DLD1 (cell line): ENCODE measurements around the gene TNS1.

Experiments
- in situ Hi-C: cut with HindIII; loops from 2 replicates; pipeline ENCODE4 v1.10.0; 2017; ENCODE audit warnings: low sequenced_read_pairs

The TNS1 gene

GRCh38 chr2:217947383-217948350 lies 55.1 kb downstream of the TNS1 start:
- in situ Hi-C loops = no loop called here

GRCh38 chr2:217946051-217946450 lies 56.7 kb downstream of the TNS1 start:
- in situ Hi-C loops = no loop called here

- in situ Hi-C loops = no loop called here
Observed at GRCh38 chr2:217945530-217945929, 57.3 kb downstream of the TNS1 start.

GRCh38 chr2:217944923-217945322 lies 57.9 kb downstream of the TNS1 start:
- in situ Hi-C loops = no loop called here

GRCh38 chr2:217944366-217944765 lies 58.4 kb downstream of the TNS1 start:
- in situ Hi-C loops = no loop called here

GRCh38 chr2:217943446-217944321 lies 59.1 kb downstream of the TNS1 start:
- in situ Hi-C loops = no loop called here

- in situ Hi-C loops = no loop called here
Observed at GRCh38 chr2:217942731-217943335, 60.0 kb downstream of the TNS1 start.

- in situ Hi-C loops = no loop called here
Observed at GRCh38 chr2:217941886-217942728, 60.7 kb downstream of the TNS1 start.

GRCh38 chr2:217941339-217941738 lies 61.5 kb downstream of the TNS1 start:
- in situ Hi-C loops = no loop called here

- in situ Hi-C loops = no loop called here
Observed at GRCh38 chr2:217940261-217941220, 62.3 kb downstream of the TNS1 start.

- in situ Hi-C loops = no loop called here
Observed at GRCh38 chr2:217939629-217940245, 63.1 kb downstream of the TNS1 start.

- in situ Hi-C loops = no loop called here
Observed at GRCh38 chr2:217939220-217939619, 63.6 kb downstream of the TNS1 start.

- in situ Hi-C loops = no loop called here
Observed at GRCh38 chr2:217938036-217938435, 64.8 kb downstream of the TNS1 start.

GRCh38 chr2:217937446-217937845 lies 65.3 kb downstream of the TNS1 start:
- in situ Hi-C loops = no loop called here

GRCh38 chr2:217936952-217937351 lies 65.8 kb downstream of the TNS1 start:
- in situ Hi-C loops = no loop called here

- in situ Hi-C loops = no loop called here
Observed at GRCh38 chr2:217935901-217936684, 66.7 kb downstream of the TNS1 start.

- in situ Hi-C loops = no loop called here
Observed at GRCh38 chr2:217935235-217935879, 67.4 kb downstream of the TNS1 start.
